Thymus (tissue), 11 donors: ENCODE results near the gene SCFD1. TPM values are rescaled to one million over a fixed set of nuclear protein-coding genes. Genes with fewer than 3 reads are reported as not detected.
"Not testable (repeated sequence)": the region's sequence is repeated elsewhere in the genome, so short reads cannot be mapped to it uniquely, and the experiment has no call there.

Experiments
- DNase-seq, 9 donors: peaks; one replicate each; pipeline ENCODE4 v3.0.0-alpha.2; 2013; ENCODE audit warnings: low spot score in 9 of 9, low read depth in 6 of 9, missing footprints in 1 of 9
- H3K27ac ChIP-seq, 2 donors: one replicate each; pipeline ENCODE4 v1.5.1; 2013; ENCODE audit warnings: control low read depth in 1 of 2, low read depth in 1 of 2, low read length in 1 of 2, mild to moderate bottlenecking in 1 of 2, moderate library complexity in 1 of 2
- H3K27me3 ChIP-seq, 2 donors: one replicate each; pipeline ENCODE4 v1.5.1; 2013; ENCODE audit warnings: low read length in 1 of 2; ENCODE audit not compliant: control insufficient read depth in 2 of 2, insufficient read depth in 1 of 2
- H3K36me3 ChIP-seq, 2 donors: one replicate each; pipeline ENCODE4 v1.5.1; 2013; ENCODE audit warnings: low read length in 1 of 2, mild to moderate bottlenecking in 1 of 2, moderate library complexity in 1 of 2; ENCODE audit not compliant: control insufficient read depth in 2 of 2, insufficient read depth in 2 of 2
- H3K4me1 ChIP-seq, 2 donors: one replicate each; pipeline ENCODE4 v1.5.1; 2013; ENCODE audit warnings: low read length in 2 of 2; ENCODE audit not compliant: control insufficient read depth in 2 of 2, insufficient read depth in 2 of 2
- H3K4me3 ChIP-seq, 2 donors: one replicate each; pipeline ENCODE4 v1.5.1; 2013; ENCODE audit warnings: low read length in 2 of 2, control low read depth in 1 of 2, mild to moderate bottlenecking in 1 of 2
- H3K9me3 ChIP-seq, 2 donors: one replicate each; pipeline ENCODE4 v1.5.1; 2013; ENCODE audit warnings: low read length in 1 of 2, mild to moderate bottlenecking in 1 of 2; ENCODE audit not compliant: control insufficient read depth in 2 of 2, insufficient read depth in 1 of 2
- WGBS: extraction: QIAGEN DNeasy Blood & Tissue Kit; methylation state at CpG from one replicate; pipeline ENCODE4 v1.1.7; 2013; 5-methylcytosine and 5-hydroxymethylcytosine counted together
- polyA plus RNA-seq: library from polyadenylated mRNA; stranded (reverse); fragments of 200-250 nt; gene quantifications from one replicate; pipeline ENCODE4 v1.2.3, GENCODE V29; 2013
- total RNA-seq: library from RNA; stranded (reverse); fragments of 120-200 nt; gene quantifications from one replicate; pipeline ENCODE4 v1.2.4, GENCODE V29; 2013
- donor health status: healthy.

SCFD1 gene
- total and polyA plus RNA-seq, 2 donors = 78.1 to 107 TPM

GRCh38 chr14:30678926-30679431 is 56.9 kb downstream of the SCFD1 start:
- H3K36me3 ChIP-seq = peaks cover 0 to 4% of the 10 kb centered on the region in 2 donors
- DNase-seq = no peak
- H3K27ac ChIP-seq = no peak overlapping the region
- no peaks in the 10 kb centered on the region for H3K9me3 ChIP-seq
- no peaks in the 10 kb centered on the region for H3K4me1 ChIP-seq
- H3K27me3 ChIP-seq = no peaks in the 10 kb centered on the region
- H3K4me3 ChIP-seq = no peak overlapping the region

- Histone ChIP-seq H3K27me3 (no peaks in the 10 kb centered on the region), H3K36me3 (peaks cover 0 to 4% of the 10 kb centered on the region in 2 donors)
- no peak for DNase-seq
These were observed 57.9 kb downstream of the SCFD1 start for GRCh38 chr14:30680036-30680435.

GRCh38 chr14:30680776-30681175 is 58.7 kb downstream of the SCFD1 start:
- WGBS = 98% methylated on average over 5 of the region's 5 CpGs
- H3K9me3 ChIP-seq, H3K36me3 ChIP-seq, H3K27me3 ChIP-seq, H3K4me3 ChIP-seq, H3K27ac ChIP-seq, DNase-seq, H3K4me1 ChIP-seq: not testable (repeated sequence)

More at GRCh38 chr14:30680036-30680435, 57.9 kb downstream of the SCFD1 start:
- H3K9me3 ChIP-seq = no peaks in the 10 kb centered on the region
- H3K4me1 ChIP-seq = no peaks in the 10 kb centered on the region
- no peak overlapping the region for H3K4me3 ChIP-seq
- no peak overlapping the region for H3K27ac ChIP-seq

GRCh38 chr14:30681752-30682355 is 59.7 kb downstream of the SCFD1 start:
- Histone ChIP-seq H3K9me3 (no peaks in the 10 kb centered on the region), H3K4me3 (no peak overlapping the region), H3K4me1 (no peaks in the 10 kb centered on the region), H3K27me3 (no peaks in the 10 kb centered on the region), H3K36me3 (no peaks in the 10 kb centered on the region), H3K27ac (no peak overlapping the region)
- 98% methylated on average over 2 of the region's 2 CpGs for WGBS
- DNase-seq = no peak

- H3K27me3 ChIP-seq, H3K27ac ChIP-seq, H3K4me1 ChIP-seq, H3K9me3 ChIP-seq, H3K4me3 ChIP-seq, H3K36me3 ChIP-seq: not testable (repeated sequence)
- peak in 4 of 9 donors; percentile 5 to 49 (median 12) for DNase-seq
- 81% methylated on average over 20 of the region's 28 CpGs for WGBS
These were observed 68.6 kb downstream of the SCFD1 start for GRCh38 chr14:30690487-30691355.

- Histone ChIP-seq H3K4me1 (no peaks in the 10 kb centered on the region), H3K27me3 (no peaks in the 10 kb centered on the region), H3K36me3 (peaks cover 4 to 5% of the 10 kb centered on the region in 2 donors), H3K27ac (no peak overlapping the region), H3K4me3 (no peak overlapping the region), H3K9me3 (no peaks in the 10 kb centered on the region)
- WGBS = 98% methylated on average over 5 of the region's 5 CpGs
- no peak for DNase-seq
These were observed 69.8 kb downstream of the SCFD1 start for GRCh38 chr14:30691751-30692398.

GRCh38 chr14:30692669-30693068 is 70.5 kb downstream of the SCFD1 start:
- Histone ChIP-seq H3K9me3 (no peaks in the 10 kb centered on the region), H3K36me3 (peaks cover 4 to 5% of the 10 kb centered on the region in 2 donors), H3K4me1 (no peaks in the 10 kb centered on the region), H3K27ac (no peak overlapping the region), H3K27me3 (no peaks in the 10 kb centered on the region), H3K4me3 (no peak overlapping the region)
- 98% methylated on average over 1 of the region's 1 CpG for WGBS
- DNase-seq = no peak

GRCh38 chr14:30698463-30698862 is 76.3 kb downstream of the SCFD1 start:
- peaks cover 10 to 13% of the 10 kb centered on the region in 2 donors for H3K36me3 ChIP-seq
- 97% methylated on average over 5 of the region's 5 CpGs for WGBS
- no peak overlapping the region for H3K27ac ChIP-seq
- no peak overlapping the region for H3K4me3 ChIP-seq
- H3K27me3 ChIP-seq = no peaks in the 10 kb centered on the region
- no peaks in the 10 kb centered on the region for H3K9me3 ChIP-seq
- H3K4me1 ChIP-seq = no peaks in the 10 kb centered on the region
- DNase-seq = no peak

GRCh38 chr14:30706704-30707103 is 84.6 kb downstream of the SCFD1 start:
- no peak overlapping the region for H3K27ac ChIP-seq
- 96% methylated on average over 2 of the region's 2 CpGs for WGBS
- no peaks in the 10 kb centered on the region for H3K9me3 ChIP-seq
- H3K27me3 ChIP-seq = no peaks in the 10 kb centered on the region
- no peak for DNase-seq
- H3K4me1 ChIP-seq = no peaks in the 10 kb centered on the region
- peaks cover 4 to 13% of the 10 kb centered on the region in 2 donors for H3K36me3 ChIP-seq
- no peak overlapping the region for H3K4me3 ChIP-seq
